MM.1S (cell line): ENCODE data around the gene USPL1.

Experiments
- DNase-seq: peaks from one replicate; pipeline ENCODE4 v3.0.0-alpha.2; 2015
- H2AFZ ChIP-seq: fragments of 300-600 bp; sonication (generic); 2 replicates; pipeline ENCODE4 v1.6.0; 2016; ENCODE audit warnings: antibody characterized with exemption, low read length
- H3F3A ChIP-seq: fragments of 300-600 bp; sonication (generic); 2 replicates; pipeline ENCODE4 v1.6.1; 2016; ENCODE audit warnings: mild to moderate bottlenecking, antibody characterized with exemption, low read length, moderate library complexity, mixed read lengths; ENCODE audit not compliant: insufficient read depth
- H3K27ac ChIP-seq: fragments of 300-600 bp; sonication (generic); 2 replicates; pipeline ENCODE4 v1.5.1; 2016; ENCODE audit warnings: mild to moderate bottlenecking, low read length
- H3K27me3 ChIP-seq: fragments of 300-600 bp; sonication (generic); replicated peaks from 2 replicates; pipeline ENCODE4 v1.6.0; 2016; ENCODE audit warnings: low read length; ENCODE audit not compliant: insufficient read depth
- H3K36me3 ChIP-seq: fragments of 300-600 bp; sonication (generic); replicated peaks from 2 replicates; pipeline ENCODE4 v1.6.1; 2016; ENCODE audit warnings: mild to moderate bottlenecking, low read length, mixed read lengths; ENCODE audit not compliant: insufficient read depth
- H3K4me1 ChIP-seq: fragments of 300-600 bp; sonication (generic); 2 replicates; pipeline ENCODE4 v1.6.1; 2016; ENCODE audit warnings: low read length, mixed read lengths
- H3K4me2 ChIP-seq: fragments of 300-600 bp; sonication (generic); 2 replicates; pipeline ENCODE4 v1.6.0; 2016; ENCODE audit warnings: low read depth, low read length
- H3K4me3 ChIP-seq: fragments of 300-600 bp; sonication (generic); 2 replicates; pipeline ENCODE4 v1.5.1; 2016; ENCODE audit warnings: low read length, mixed read lengths
- H3K79me2 ChIP-seq: fragments of 300-600 bp; sonication (generic); 2 replicates; pipeline ENCODE4 v1.6.1; 2016; ENCODE audit warnings: mixed run types, low read length, mixed read lengths
- H3K9ac ChIP-seq: fragments of 300-600 bp; sonication (generic); 2 replicates; pipeline ENCODE4 v1.6.1; 2016; ENCODE audit warnings: low read length, mixed read lengths
- H3K9me2 ChIP-seq: fragments of 300-600 bp; sonication (generic); replicated peaks from 2 replicates; pipeline ENCODE4 v1.6.1; 2016; ENCODE audit warnings: mild to moderate bottlenecking, low read length, mixed read lengths; ENCODE audit not compliant: insufficient read depth
- H3K9me3 ChIP-seq: fragments of 300-600 bp; sonication (generic); replicated peaks from 2 replicates; pipeline ENCODE4 v1.6.1; 2016; ENCODE audit warnings: mild to moderate bottlenecking, low read length, mixed read lengths; ENCODE audit not compliant: insufficient read depth
- H4K20me1 ChIP-seq: fragments of 300-600 bp; sonication (generic); 2 replicates; pipeline ENCODE4 v1.6.1; 2016; ENCODE audit warnings: mild to moderate bottlenecking, low read length, moderate library complexity, mixed read lengths; ENCODE audit not compliant: insufficient read depth
- CTCF ChIP-seq: fragments of 300-600 bp; sonication (generic); IDR thresholded peaks from 2 replicates; pipeline ENCODE4 v1.5.1; 2016; ENCODE audit warnings: antibody characterized with exemption, low read length, mixed read lengths
- EZH2 ChIP-seq: fragments of 300-600 bp; sonication (generic); optimal IDR thresholded peaks from 2 replicates; pipeline ENCODE3; 2017; ENCODE audit warnings: low read depth, mild to moderate bottlenecking, antibody characterized with exemption, low read length, mixed read lengths
- EZH2phosphoT487 ChIP-seq: fragments of 300-600 bp; sonication (generic); IDR thresholded peaks from 2 replicates; pipeline ENCODE4 v1.6.1; 2018; ENCODE audit warnings: antibody characterized with exemption, low read length

Gene USPL1

GRCh38 chr13:30616927-30617314 lies 799 bp upstream of the USPL1 start:
- peak; percentile 78 for DNase-seq
- Histone ChIP-seq H3K4me2 (peak overlapping the region; percentile 58), H2AFZ (peak overlapping the region; percentile 11; the same call in 1 of the 2 replicates), H3F3A (peaks cover 7% of the 10 kb centered on the region; the same call in 1 of the 2 replicates), H3K9me3 (no peaks in the 10 kb centered on the region), H3K9me2 (no peaks in the 10 kb centered on the region), H3K4me1 (no peaks in the 10 kb centered on the region), H4K20me1 (no peaks in the 10 kb centered on the region), H3K9ac (peak overlapping the region; percentile 94), H3K27me3 (no peaks in the 10 kb centered on the region), H3K27ac (peak overlapping the region; percentile 98), H3K79me2 (peaks cover 55% of the 10 kb centered on the region), H3K36me3 (no peaks in the 10 kb centered on the region; the same call in 1 of the 2 replicates), H3K4me3 (peak overlapping the region; percentile 68)
- no peak for TF ChIP-seq CTCF
- TF ChIP-seq EZH2: no peak
- TF ChIP-seq EZH2phosphoT487: no peak

- H3K27me3 ChIP-seq: no peaks in the 10 kb centered on the region
- H3K9me2 ChIP-seq: no peaks in the 10 kb centered on the region
- H3F3A ChIP-seq: peaks cover 7% of the 10 kb centered on the region; the same call in 1 of the 2 replicates
- H3K36me3 ChIP-seq: no peaks in the 10 kb centered on the region; the same call in 1 of the 2 replicates
- H3K4me3 ChIP-seq: peak overlapping the region; percentile 91
- H2AFZ ChIP-seq: peak overlapping the region; percentile 69; the same call in 1 of the 2 replicates
- no peaks in the 10 kb centered on the region for H3K4me1 ChIP-seq
- H3K79me2 ChIP-seq: peaks cover 70% of the 10 kb centered on the region
- TF ChIP-seq EZH2 (no peak), EZH2phosphoT487 (no peak), CTCF (no peak)
- H3K4me2 ChIP-seq: peak overlapping the region; percentile 69
- peak overlapping the region; percentile 68; the same call in 1 of the 2 replicates for H3K27ac ChIP-seq
- peak overlapping the region; percentile 83 for H3K9ac ChIP-seq
- H4K20me1 ChIP-seq: no peaks in the 10 kb centered on the region
- H3K9me3 ChIP-seq: no peaks in the 10 kb centered on the region
- DNase-seq: peak; percentile 12
These were observed 638 bp downstream of the USPL1 start for GRCh38 chr13:30618186-30618929.

- no peaks in the 10 kb centered on the region; the same call in 1 of the 2 replicates for H3K36me3 ChIP-seq
- no peaks in the 10 kb centered on the region for H3K4me1 ChIP-seq
- no peak for DNase-seq
- no peaks in the 10 kb centered on the region for H3K27me3 ChIP-seq
- H3K9me3 ChIP-seq: no peaks in the 10 kb centered on the region
- H2AFZ ChIP-seq: no peak overlapping the region
- H3F3A ChIP-seq: peaks cover 7% of the 10 kb centered on the region; the same call in 1 of the 2 replicates
- peak overlapping the region; percentile 69 for H3K4me2 ChIP-seq
- H3K79me2 ChIP-seq: peaks cover 75% of the 10 kb centered on the region
- TF ChIP-seq EZH2phosphoT487 (no peak), EZH2 (no peak), CTCF (no peak)
- H3K9me2 ChIP-seq: no peaks in the 10 kb centered on the region
- H3K9ac ChIP-seq: peak overlapping the region; percentile 83; the same call in 1 of the 2 replicates
- no peaks in the 10 kb centered on the region for H4K20me1 ChIP-seq
- H3K27ac ChIP-seq: peak overlapping the region; percentile 68; the same call in 1 of the 2 replicates
- peak overlapping the region; percentile 91 for H3K4me3 ChIP-seq
These were observed 1.2 kb downstream of the USPL1 start for GRCh38 chr13:30618930-30619279.
